PC-3 (cell line): ENCODE results near the gene TRIM25.

Source experiments
- CTCF ChIP-seq: fragments of 300-600 bp; sonication (generic); conservative IDR thresholded peaks from 2 replicates; pipeline ENCODE4 v1.5.1; 2017; ENCODE audit warnings: antibody characterized with exemption, low read depth, mild to moderate bottlenecking, low read length
- EZH2 ChIP-seq: fragments of 300-600 bp; sonication (generic); IDR thresholded peaks from one replicate; pipeline ENCODE4 v1.6.1; 2017; ENCODE audit warnings: antibody characterized with exemption, mild to moderate bottlenecking, low read length; ENCODE audit not compliant: unreplicated experiment

- TF ChIP-seq CTCF (no peak), EZH2 (no peak)
These were observed 16.0 kb downstream of the TRIM25 start for GRCh38 chr17:56897646-56898424.
